ENCODE measurements around the gene VIPAS39. TPM values are rescaled to one million over a fixed set of nuclear protein-coding genes. Genes with fewer than 3 reads are reported as not detected.

The VIPAS39 gene
- total and polyA plus RNA-seq, 2 of the 4 experiments (the other 2 are of a cell fraction): 19.0 to 43.0 TPM

GRCh38 chr14:77470224-77470870 lies 12.9 kb upstream of the VIPAS39 start:
- DNase-seq: no peak
- dilution Hi-C loops (cut with HindIII; ENCODE audit: low sequenced_read_pairs, unreplicated experiment) (no loop called here), in situ Hi-C loops (cut with MboI; ENCODE audit: low sequenced_read_pairs) (no loop called here), intact Hi-C loops (cut with micrococcal nuclease) (no loop called here)
- POLR2A ChIA-PET (ENCODE audit: unreplicated experiment): no interaction called here
- 80% methylated on average over 2 of the region's 5 CpGs; no CpG with 5 or more reads in 1 of the 2 experiments for WGBS, 2 experiments (ENCODE audit: extremely low coverage in 2 of 2, insufficient read length in 1 of 2)
- no peaks in the 10 kb centered on the region for H3K4me1 ChIP-seq (ENCODE audit: control insufficient read depth, insufficient read depth, low read length)
- no peak overlapping the region for H3K56ac ChIP-seq (ENCODE audit: extremely low read depth, insufficient read depth, low read length)
- peaks cover 15% of the 10 kb centered on the region for H3K27me3 ChIP-seq (ENCODE audit: control insufficient read depth, insufficient read depth, low read length)
- H3K9ac ChIP-seq (ENCODE audit: low read depth, low read length): no peak overlapping the region
- H3K9me1 ChIP-seq (ENCODE audit: insufficient read depth, low read length): no peaks in the 10 kb centered on the region; the same call in 1 of the 2 replicates
- H4K5ac ChIP-seq (ENCODE audit: low read depth, low read length): no peak overlapping the region
- H2AK9ac ChIP-seq (replicated peaks; ENCODE audit: low read depth, low read length, poor library complexity): no peak overlapping the region
- H3K23ac ChIP-seq (ENCODE audit: low read depth, low read length): no peak overlapping the region
- no peaks in the 10 kb centered on the region for H3K9me3 ChIP-seq (ENCODE audit: control insufficient read depth, insufficient read depth, low read length)
- H2AFZ ChIP-seq (replicated peaks; ENCODE audit: low read length, poor library complexity): no peak overlapping the region
- no peak overlapping the region for H3K4ac ChIP-seq (ENCODE audit: low read depth, low read length)
- no peak overlapping the region for H4K8ac ChIP-seq (ENCODE audit: low read depth in 2 of 2, low read length in 2 of 2)
- no peak for ATAC-seq (ENCODE audit: low read depth)
- no peak overlapping the region for H2BK120ac ChIP-seq (ENCODE audit: low read depth, low read length)
- no peaks in the 10 kb centered on the region for H3K79me1 ChIP-seq (ENCODE audit: low read depth in 1 of 2, low read length in 2 of 2)
- no peaks in the 10 kb centered on the region; the same call in 1 of the 2 replicates for H4K20me1 ChIP-seq (ENCODE audit: insufficient read depth, low read length)
- no peak overlapping the region for H3K4me2 ChIP-seq (ENCODE audit: low read depth, low read length)
- TF ChIP-seq MAFK (IDR thresholded peaks at IDR 0.05; ENCODE audit: low read depth, low read length) (no peak), SMC3 (IDR thresholded peaks at IDR 0.05; ENCODE audit: low read depth, low read length) (no peak), CEBPB (IDR thresholded peaks at IDR 0.05; ENCODE audit: low read depth, low read length) (no peak), MAZ (IDR thresholded peaks at IDR 0.05; ENCODE audit: borderline replicate concordance, low read depth, low read length) (no peak), MXI1 (IDR thresholded peaks at IDR 0.05; ENCODE audit: borderline replicate concordance, low read depth, low read length) (no peak), RFX5 (IDR thresholded peaks at IDR 0.05; ENCODE audit: low read depth, low read length) (no peak), RAD21 (IDR thresholded peaks at IDR 0.05; ENCODE audit: low read length) (no peak), POLR2A (IDR thresholded peaks at IDR 0.05; ENCODE audit: low read depth, low read length) (no peak), ELK1 (IDR thresholded peaks at IDR 0.05; ENCODE audit: borderline replicate concordance, low read depth, low read length) (no peak)
- TF ChIP-seq, protein P1, sequence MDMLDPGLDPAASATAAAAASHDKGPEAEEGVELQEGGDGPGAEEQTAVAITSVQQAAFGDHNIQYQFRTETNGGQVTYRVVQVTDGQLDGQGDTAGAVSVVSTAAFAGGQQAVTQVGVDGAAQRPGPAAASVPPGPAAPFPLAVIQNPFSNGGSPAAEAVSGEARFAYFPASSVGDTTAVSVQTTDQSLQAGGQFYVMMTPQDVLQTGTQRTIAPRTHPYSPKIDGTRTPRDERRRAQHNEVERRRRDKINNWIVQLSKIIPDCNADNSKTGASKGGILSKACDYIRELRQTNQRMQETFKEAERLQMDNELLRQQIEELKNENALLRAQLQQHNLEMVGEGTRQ (IDR thresholded peaks at IDR 0.05; ENCODE audit: low read depth, low read length): no peak
- no peak overlapping the region for H2BK15ac ChIP-seq (ENCODE audit: low read depth, low read length)
- peaks cover 20% of the 10 kb centered on the region for H3K36me3 ChIP-seq (ENCODE audit: control insufficient read depth, insufficient read depth, low read length)
- CTCF ChIA-PET: interaction anchor here (1.1 kb wide), 1 partner anchor 12 kb away, joined by 3 read pairs; no protein-coding TSS in a partner anchor
- H2BK5ac ChIP-seq (ENCODE audit: low read depth, low read length, poor library complexity, severe bottlenecking): no peak overlapping the region
- H2AK5ac ChIP-seq (ENCODE audit: low read depth, low read length): no peak overlapping the region
- H3K18ac ChIP-seq (ENCODE audit: low read depth, low read length): no peak overlapping the region
- H2BK20ac ChIP-seq (ENCODE audit: low read depth, low read length): no peak overlapping the region
- H3K27ac ChIP-seq (ENCODE audit: insufficient read depth, low read length): no peak overlapping the region
- no TSS peak for BruUV-seq (replicated peaks)
- no peak overlapping the region for H3K14ac ChIP-seq (replicated peaks; ENCODE audit: low read depth, low read length)
- H3K4me3 ChIP-seq (ENCODE audit: insufficient read depth, low read depth, low read length): no peak overlapping the region
- H4K91ac ChIP-seq (ENCODE audit: insufficient read depth, low read depth, low read length): no peak overlapping the region
